Left renal cortex interstitium (tissue), 4 donors: Measurements from ENCODE around the gene ATXN3L. TPM values are rescaled to one million over a fixed set of nuclear protein-coding genes. Genes with fewer than 3 reads are reported as not detected.

ENCODE experiments used
- DNase-seq, 4 donors: peaks; one replicate each; pipeline ENCODE4 v3.0.0-alpha.2; 2013; ENCODE audit warnings: low read depth in 4 of 4, low spot score in 2 of 4, missing footprints in 1 of 4
- polyA plus RNA-seq, 4 donors: library from polyadenylated mRNA; unstranded; fragments of 120-200 nt; gene quantifications; one replicate each; pipeline ENCODE4 v1.2.1, GENCODE V29; 2013; ENCODE audit not compliant: insufficient read length in 4 of 4

Gene ATXN3L
- polyA plus RNA-seq, result under 1 TPM in 1 of 4 donors, not detected in 3; 0.13 TPM

DNA sequence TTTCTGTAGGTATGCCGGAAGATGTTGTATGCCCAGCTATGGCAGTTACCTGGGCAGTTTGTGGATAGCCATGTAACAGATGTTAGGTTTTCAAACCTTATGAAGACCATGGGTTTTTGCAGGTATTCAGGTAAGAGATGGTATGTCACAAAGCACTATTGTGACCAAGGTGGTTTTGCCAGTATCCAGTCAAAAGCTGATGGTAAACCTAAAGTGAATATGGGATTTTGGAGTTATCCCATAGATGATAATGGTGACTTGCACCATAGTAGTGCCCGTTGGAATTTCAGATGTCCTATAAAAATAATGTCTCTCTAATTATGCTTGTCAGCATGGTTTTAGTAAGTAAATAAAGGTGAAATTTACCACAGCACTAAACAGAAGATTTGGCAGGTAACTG lies at the start of gene ATXN3L:
TSS of gene ATXN3L (minus strand) at position 101 of the 400 bp plus-strand sequence. CDS start 119 bp downstream, outside the sequence.
- no peak for DNase-seq

DNA sequence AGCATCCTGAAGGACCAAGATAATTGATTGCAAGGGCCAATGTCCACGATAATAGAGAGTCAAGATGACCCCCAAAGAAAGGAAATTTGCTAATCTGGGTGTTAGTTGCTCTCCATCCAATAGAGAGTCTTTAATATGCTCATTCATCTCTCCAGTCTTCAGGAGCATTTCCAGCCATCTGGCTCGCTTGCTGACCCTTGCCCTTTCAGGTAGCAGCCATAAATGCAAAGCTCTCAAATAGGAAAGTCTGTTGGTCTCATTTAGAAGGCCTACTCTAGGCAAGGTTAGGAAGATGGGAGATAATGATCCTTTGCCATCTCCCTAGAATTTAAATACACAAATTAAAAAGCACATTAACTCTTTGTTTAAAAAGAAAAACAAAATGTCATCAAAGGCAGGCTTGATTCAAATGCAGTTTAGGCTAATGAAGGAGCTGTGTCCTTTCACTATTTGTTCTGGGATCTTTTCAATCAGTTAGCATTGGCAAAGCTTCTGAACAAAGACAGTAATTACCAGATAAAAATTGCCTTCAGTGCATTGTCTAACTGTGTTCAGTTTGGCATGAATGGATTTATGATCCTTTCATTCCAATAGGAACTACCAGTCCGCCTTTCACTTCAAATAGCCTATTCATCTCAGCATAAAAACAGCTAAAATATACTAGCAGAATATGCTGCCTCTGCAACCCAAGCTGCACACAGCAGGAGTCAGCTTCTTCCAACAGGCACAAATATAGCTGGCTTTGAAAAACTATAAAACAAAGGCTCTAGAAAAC lies 49.6 kb upstream of the ATXN3L start:
- no peak for DNase-seq

GRCh38 chrX:13367950-13368349 lies 48.1 kb upstream of the ATXN3L start:
- DNase-seq, result no peak

DNA sequence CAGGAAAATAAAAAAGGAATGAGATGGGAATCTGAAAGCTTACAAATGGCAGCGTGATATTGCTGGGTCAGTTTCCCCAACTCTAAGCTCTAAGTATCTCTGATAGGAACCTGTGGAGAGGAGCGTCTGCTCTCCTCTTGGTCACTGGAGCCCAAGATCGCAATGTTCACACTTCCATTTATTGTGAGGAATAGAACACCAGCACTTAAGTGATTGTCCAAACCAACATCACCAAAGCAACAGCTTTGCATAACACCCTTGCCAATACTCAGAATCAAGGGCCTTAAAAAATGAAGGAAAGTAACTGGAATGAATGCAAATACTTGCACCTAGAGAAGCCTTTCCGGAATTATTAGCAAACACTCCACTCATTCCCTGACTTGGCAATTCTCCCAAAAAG lies 46.8 kb upstream of the ATXN3L start:
- no peak for DNase-seq

GRCh38 chrX:13365161-13365560 lies 45.3 kb upstream of the ATXN3L start:
- DNase-seq, result no peak

- DNase-seq, result no peak
Observed at GRCh38 chrX:13364230-13364857, 44.5 kb upstream of the ATXN3L start.

- DNase-seq, result no peak
Observed at GRCh38 chrX:13360146-13360545, 40.3 kb upstream of the ATXN3L start.

- no peak for DNase-seq
Observed at GRCh38 chrX:13357925-13358324, 38.1 kb upstream of the ATXN3L start.

GRCh38 chrX:13346646-13347045 lies 26.8 kb upstream of the ATXN3L start:
- no peak for DNase-seq

DNA sequence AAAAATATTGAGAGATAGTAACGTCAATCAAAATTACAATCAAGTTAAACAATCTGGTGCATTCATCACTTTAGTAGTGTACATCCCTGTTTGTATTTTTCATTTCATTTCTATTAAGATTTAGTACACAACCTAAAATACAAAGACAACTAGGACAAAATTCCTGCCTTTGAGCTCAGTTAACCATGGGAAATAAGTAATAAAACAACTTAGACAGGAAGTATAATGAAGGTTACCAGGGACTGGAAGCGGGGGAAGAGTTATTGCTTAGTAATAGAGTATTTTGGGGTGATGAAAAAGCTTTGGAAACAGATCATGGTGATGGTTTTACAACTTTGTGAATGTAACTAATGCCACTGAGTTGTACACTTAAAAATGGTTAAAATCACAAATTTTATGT lies 25.6 kb upstream of the ATXN3L start:
- DNase-seq, result peak in 1 of 4 donors; percentile 11

GRCh38 chrX:13345037-13345436 lies 25.2 kb upstream of the ATXN3L start:
- DNase-seq, result no peak

- DNase-seq, result no peak
Observed at GRCh38 chrX:13341491-13342101, 21.7 kb upstream of the ATXN3L start.

- DNase-seq, result no peak
Observed at GRCh38 chrX:13340182-13340791, 20.4 kb upstream of the ATXN3L start.

- no peak for DNase-seq
Observed at GRCh38 chrX:13339607-13340006, 19.8 kb upstream of the ATXN3L start.

DNA sequence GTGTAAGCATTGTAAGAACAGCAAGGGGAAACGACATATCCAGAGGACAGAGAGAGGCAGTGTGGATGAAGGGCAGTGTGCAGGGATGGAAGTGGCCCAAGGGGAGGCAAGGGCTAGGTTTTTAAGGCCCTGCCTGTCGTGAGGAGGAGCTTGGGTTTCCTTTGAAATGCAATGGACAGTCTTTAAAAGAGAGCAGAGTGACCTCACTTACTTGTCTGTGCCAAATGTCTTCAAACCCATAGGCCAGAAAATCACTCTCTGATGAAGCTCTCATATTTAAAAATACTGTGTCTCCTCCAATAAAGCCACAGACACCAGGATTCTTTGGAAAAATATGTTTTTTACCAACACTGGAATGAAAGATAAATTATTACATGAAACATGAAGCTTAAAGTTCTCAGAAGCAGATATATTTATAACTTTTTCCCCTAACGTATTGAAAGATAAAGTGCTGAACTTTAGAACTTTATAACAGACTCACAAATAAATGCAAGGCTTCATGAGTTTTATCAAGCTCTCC lies 19.2 kb upstream of the ATXN3L start:
- DNase-seq, result no peak

- DNase-seq, result no peak
Observed at GRCh38 chrX:13334491-13334890, 14.6 kb upstream of the ATXN3L start.

DNA sequence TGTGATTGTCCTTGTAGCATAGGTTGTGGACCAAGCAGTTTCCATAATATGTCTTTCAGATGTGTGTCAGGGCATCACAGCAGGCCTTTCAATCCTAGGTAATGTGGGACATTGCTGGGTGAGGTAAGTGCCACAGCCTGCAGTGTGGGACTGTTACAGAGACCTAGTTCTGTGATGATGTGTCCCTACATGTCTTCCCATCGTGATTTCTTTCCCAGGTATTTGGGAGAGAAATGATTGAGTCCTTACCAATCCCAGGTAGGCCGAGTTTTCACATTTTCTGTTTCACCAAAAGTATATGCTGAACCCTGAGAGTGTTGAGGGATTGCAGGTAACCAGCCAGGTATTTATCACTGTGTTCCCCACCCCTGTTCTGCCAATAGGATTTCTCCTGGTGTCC lies 10.6 kb upstream of the ATXN3L start:
- no peak for DNase-seq

DNA sequence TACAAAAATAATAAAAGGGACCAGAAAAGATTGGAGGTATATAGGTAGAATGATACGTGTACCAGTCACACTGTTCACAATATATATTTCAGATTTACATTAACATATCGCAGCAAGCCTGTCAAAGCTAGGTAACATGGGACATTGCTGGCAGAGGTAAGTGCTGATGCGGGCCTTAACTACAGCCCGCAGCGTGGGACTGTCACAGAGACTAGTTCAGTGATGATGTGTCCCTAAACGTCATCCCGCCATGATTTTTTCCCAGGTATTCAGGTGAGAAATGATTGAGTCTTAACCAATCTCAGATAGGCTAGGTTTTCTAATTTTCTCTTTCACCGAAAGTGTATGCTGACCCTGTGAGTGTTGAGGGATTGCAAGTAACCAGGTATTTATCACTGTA lies 7.8 kb upstream of the ATXN3L start:
- DNase-seq, result no peak

GRCh38 chrX:13323241-13323640 lies 3.4 kb upstream of the ATXN3L start:
- no peak for DNase-seq

GRCh38 chrX:13317366-13317765 lies 2.5 kb downstream of the ATXN3L start:
- no peak for DNase-seq

DNA sequence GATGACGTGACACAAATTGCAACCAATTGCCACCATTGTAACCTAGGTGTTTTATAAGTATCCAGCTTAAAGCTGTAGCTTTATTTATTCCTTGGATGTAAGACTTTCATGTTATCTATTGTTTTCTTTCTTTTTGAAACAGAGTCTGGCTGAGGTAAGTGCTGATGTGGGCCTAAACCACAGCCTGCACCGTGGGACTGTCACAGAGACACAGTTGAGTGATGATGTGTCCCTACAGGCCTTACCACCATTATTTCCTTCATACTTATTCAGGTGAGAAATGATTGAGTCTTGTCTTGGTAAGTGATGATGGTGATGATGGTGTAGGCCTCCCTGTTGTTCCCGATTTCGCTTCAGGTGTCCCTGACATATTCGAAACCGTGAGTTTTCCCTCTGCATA lies 8.3 kb downstream of the ATXN3L start:
- no peak for DNase-seq
